Small intestine (tissue), 7 donors: ENCODE measurements around the gene MAL. TPM values are rescaled to one million over a fixed set of nuclear protein-coding genes. Genes with fewer than 3 reads are reported as not detected.

Experiments used
- DNase-seq, 2 donors: peaks; one replicate each; pipeline versions ENCODE4 v3.0.0 to v3.0.0-alpha.2; 2013
- FAIRE-seq: peaks from 2 replicates; lab custom pipeline; 2012; peaks lifted over from hg19 to GRCh38; lab: Jason Lieb, UNC
- H3K27ac ChIP-seq, 3 donors: one replicate each; pipeline ENCODE4 v1.5.1; 2013; ENCODE audit warnings: low read length in 2 of 3, mild to moderate bottlenecking in 2 of 3, control low read depth in 1 of 3, inconsistent platforms in 1 of 3, low read depth in 1 of 3, moderate library complexity in 1 of 3
- H3K27me3 ChIP-seq, 3 donors: one replicate each; pipeline ENCODE4 v1.6.1; 2013; ENCODE audit warnings: low read length in 3 of 3, inconsistent platforms in 1 of 3; ENCODE audit not compliant: control insufficient read depth in 3 of 3, insufficient read depth in 3 of 3
- H3K36me3 ChIP-seq, 3 donors: one replicate each; pipeline ENCODE4 v1.6.1; 2013; ENCODE audit warnings: low read length in 3 of 3, inconsistent platforms in 1 of 3, low read depth in 1 of 3, mild to moderate bottlenecking in 1 of 3, moderate library complexity in 1 of 3; ENCODE audit not compliant: control insufficient read depth in 3 of 3, insufficient read depth in 2 of 3
- H3K4me1 ChIP-seq, 3 donors: one replicate each; pipeline ENCODE4 v1.6.1; 2013; ENCODE audit warnings: low read length in 2 of 3, inconsistent platforms in 1 of 3, low read depth in 1 of 3, mild to moderate bottlenecking in 1 of 3, moderate library complexity in 1 of 3; ENCODE audit not compliant: control insufficient read depth in 3 of 3, insufficient read depth in 2 of 3
- H3K4me3 ChIP-seq, 3 donors: one replicate each; pipeline ENCODE4 v1.5.1; 2013; ENCODE audit warnings: low read length in 3 of 3, control low read depth in 1 of 3, inconsistent platforms in 1 of 3, low read depth in 1 of 3, mild to moderate bottlenecking in 1 of 3, moderate library complexity in 1 of 3
- H3K9me3 ChIP-seq, 2 donors: one replicate each; pipeline ENCODE4 v1.6.1; 2013; ENCODE audit warnings: low read depth in 1 of 2, low read length in 1 of 2; ENCODE audit not compliant: control insufficient read depth in 2 of 2, insufficient read depth in 1 of 2
- WGBS, 3 donors: extraction: QIAGEN DNeasy Blood & Tissue Kit; methylation state at CpG; one replicate each; pipeline ENCODE4 v1.1.7; 2013; 5-methylcytosine and 5-hydroxymethylcytosine counted together
- polyA plus RNA-seq, 4 donors: library from polyadenylated mRNA; stranded (reverse) in 3 of 4; unstranded in 1 of 4; fragments of 200-250 nt in 3 of 4; fragments of 120-200 nt in 1 of 4; gene quantifications; one replicate each; pipeline versions ENCODE4 v1.2.1 to v1.2.3, GENCODE V29; 2013
- donor health status: healthy with polysubstance abuse.
- donor health status: control.
- donor health status: control.
- donor health status: Bipolar disorder and iron deficiency.
- donor health status: healthy.

Gene MAL
- polyA plus RNA-seq, 4 donors: 0.15 to 3.8 (median 1.6) TPM

GRCh38 chr2:95073856-95074662 lies 48.6 kb downstream of the MAL start:
- FAIRE-seq: no peak
- H3K4me3 ChIP-seq: no peak overlapping the region
- peaks cover 0 to 35% (median 0%) of the 10 kb centered on the region in 3 donors for H3K27me3 ChIP-seq
- DNase-seq: no peak
- H3K36me3 ChIP-seq: no peaks in the 10 kb centered on the region
- 68 to 75% (median 72%) methylated on average over 18 of the region's 18 CpGs for WGBS, 3 donors
- H3K4me1 ChIP-seq: no peaks in the 10 kb centered on the region
- peak overlapping the region in 1 of 3 donors; percentile 54 for H3K27ac ChIP-seq
- H3K9me3 ChIP-seq: no peaks in the 10 kb centered on the region

- Histone ChIP-seq H3K4me1 (no peaks in the 10 kb centered on the region), H3K27me3 (peaks cover 0 to 39% (median 0%) of the 10 kb centered on the region in 3 donors), H3K4me3 (no peak overlapping the region), H3K27ac (no peak overlapping the region), H3K36me3 (no peaks in the 10 kb centered on the region), H3K9me3 (no peaks in the 10 kb centered on the region)
- FAIRE-seq: no peak
- no peak for DNase-seq
- 64 to 78% (median 70%) methylated on average over 15 of the region's 15 CpGs for WGBS, 3 donors
These were observed 49.3 kb downstream of the MAL start for GRCh38 chr2:95074663-95075439.

DNA sequence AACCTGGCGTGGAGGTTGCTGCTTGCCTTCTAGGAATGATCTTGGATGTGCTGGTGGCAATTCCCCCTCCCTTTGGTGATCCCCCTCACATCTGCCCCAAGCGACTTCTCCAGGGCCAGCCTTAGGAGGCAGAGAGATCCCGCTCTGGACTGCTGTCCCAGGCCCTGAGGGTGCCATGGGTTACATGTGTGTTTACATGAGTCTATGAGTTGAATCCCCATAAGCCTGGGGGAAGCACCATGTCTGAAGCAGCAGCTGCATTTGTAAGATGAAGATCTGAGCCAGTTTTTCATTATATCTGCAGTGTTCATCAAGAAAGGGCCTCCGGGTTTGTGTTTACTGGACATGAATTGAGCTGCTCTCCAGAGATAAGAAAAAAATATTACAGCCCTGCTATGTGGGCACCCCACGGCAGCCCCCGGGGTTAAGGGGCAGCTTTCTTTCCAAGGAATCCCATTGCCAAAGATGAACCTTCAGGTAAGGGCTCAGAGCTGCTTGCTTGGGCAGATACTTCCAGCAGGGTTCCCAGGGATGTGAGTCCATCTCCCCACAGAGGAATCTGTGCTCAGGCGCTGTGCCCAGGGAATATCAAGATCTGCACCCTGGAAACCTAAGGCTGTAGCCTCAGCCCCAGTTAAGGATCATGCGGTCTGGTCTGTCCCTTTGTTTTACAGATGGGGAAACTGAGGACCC lies 50.1 kb downstream of the MAL start:
- FAIRE-seq: no peak
- no peaks in the 10 kb centered on the region for H3K9me3 ChIP-seq
- no peaks in the 10 kb centered on the region for H3K36me3 ChIP-seq
- no peaks in the 10 kb centered on the region for H3K4me1 ChIP-seq
- 63 to 77% (median 72%) methylated on average over 8 of the region's 8 CpGs for WGBS, 3 donors
- no peak overlapping the region for H3K4me3 ChIP-seq
- peaks cover 0 to 39% (median 0%) of the 10 kb centered on the region in 3 donors for H3K27me3 ChIP-seq
- DNase-seq: no peak
- H3K27ac ChIP-seq: no peak overlapping the region

DNA sequence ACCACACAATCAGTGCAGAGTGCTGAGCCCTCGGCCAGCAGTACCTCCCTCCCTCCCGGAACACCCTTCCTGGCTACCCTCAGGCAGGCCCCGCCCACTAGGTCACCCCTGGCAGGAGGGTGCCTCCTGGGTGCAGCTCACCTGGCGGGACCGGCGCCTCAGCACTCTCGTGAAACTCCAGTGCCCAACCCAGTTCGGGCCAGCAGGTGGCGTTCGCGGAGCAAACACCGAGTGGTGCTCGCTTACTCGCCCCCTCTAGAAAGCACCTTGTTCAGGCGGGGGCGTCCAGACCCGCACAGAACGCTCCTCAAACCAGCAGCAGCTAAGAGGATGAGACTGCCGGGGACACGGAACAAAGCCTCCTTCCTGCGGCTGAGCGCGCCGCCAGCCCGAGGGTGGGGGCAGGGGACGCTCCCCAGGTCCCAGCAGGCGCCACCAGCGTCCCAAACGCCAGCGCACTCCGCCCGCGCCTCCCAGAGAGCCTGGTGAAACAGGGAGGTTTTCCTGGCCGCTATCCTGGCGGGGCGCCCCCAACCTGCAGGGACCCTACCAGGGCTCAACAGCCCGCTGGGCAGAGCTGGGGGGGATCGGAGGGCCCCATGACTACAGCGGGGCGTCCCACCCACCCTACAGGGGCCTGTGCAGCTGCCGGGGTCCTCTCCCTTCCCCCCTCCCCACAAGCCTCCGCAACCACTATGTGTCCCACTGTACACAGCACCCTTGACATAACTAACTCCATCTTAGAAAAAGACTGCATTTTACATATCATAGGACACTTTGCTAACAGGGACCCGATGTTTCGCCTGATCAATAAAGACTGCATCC lies 51.4 kb downstream of the MAL start:
- FAIRE-seq (no peak), DNase-seq (peak; percentile 78 to 86)
- no peak overlapping the region for H3K27ac ChIP-seq
- H3K36me3 ChIP-seq: no peaks in the 10 kb centered on the region
- H3K4me3 ChIP-seq: peak overlapping the region in 2 of 3 donors; percentile 35 to 42
- WGBS, 3 donors: 6 to 8% (median 6%) methylated on average over 39 to 44 of the region's 44 CpGs
- peaks cover 0 to 37% (median 0%) of the 10 kb centered on the region in 3 donors for H3K27me3 ChIP-seq
- H3K4me1 ChIP-seq: no peaks in the 10 kb centered on the region
- H3K9me3 ChIP-seq: no peaks in the 10 kb centered on the region

- Histone ChIP-seq H3K36me3 (no peaks in the 10 kb centered on the region), H3K9me3 (no peaks in the 10 kb centered on the region), H3K27me3 (peaks cover 0 to 32% (median 0%) of the 10 kb centered on the region in 3 donors), H3K4me3 (no peak overlapping the region), H3K27ac (no peak overlapping the region), H3K4me1 (no peaks in the 10 kb centered on the region)
- no peak for FAIRE-seq
- WGBS, 3 donors: 16 to 29% (median 24%) methylated on average over 3 of the region's 3 CpGs
- no peak for DNase-seq
These were observed 52.0 kb downstream of the MAL start for GRCh38 chr2:95077530-95077825.

DNA sequence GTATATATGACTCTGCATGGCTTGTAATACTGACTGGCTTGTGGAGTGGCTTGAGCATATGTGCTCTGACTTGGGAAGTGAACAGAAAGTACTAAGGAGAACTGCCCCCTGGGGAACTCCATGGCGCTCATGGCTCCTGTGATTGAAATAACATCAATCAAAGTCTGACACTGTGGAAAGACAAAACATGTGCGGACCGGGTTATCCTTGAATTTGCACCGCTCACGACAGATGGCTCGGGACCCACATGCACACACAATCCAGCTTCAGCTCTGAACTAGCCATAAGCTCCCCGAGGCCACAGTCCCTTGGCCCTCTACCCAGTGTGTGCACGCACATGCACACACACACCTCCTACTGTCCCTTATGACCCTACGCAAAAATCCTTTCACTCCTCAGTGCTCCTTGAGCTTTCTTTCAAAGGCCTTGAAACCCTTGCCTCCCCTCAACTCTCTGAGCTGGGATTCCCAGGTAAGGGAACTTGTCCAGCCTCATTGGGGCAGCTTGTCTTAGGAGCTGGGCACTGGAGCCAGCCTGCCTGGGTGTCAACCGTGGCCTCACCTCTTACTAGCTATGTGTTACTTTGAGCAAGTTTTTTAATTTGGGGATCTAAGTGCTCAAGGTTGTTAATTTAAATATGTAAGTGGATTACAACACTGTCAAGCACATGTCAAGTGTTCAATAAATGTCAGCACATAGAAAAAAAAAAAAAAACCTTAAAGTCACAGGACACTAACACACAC lies 52.5 kb downstream of the MAL start:
- FAIRE-seq (no peak), DNase-seq (no peak)
- H3K27me3 ChIP-seq: peaks cover 0 to 32% (median 0%) of the 10 kb centered on the region in 3 donors
- no peak overlapping the region for H3K4me3 ChIP-seq
- 71 to 87% (median 77%) methylated on average over 10 of the region's 10 CpGs for WGBS, 3 donors
- no peak overlapping the region for H3K27ac ChIP-seq
- no peaks in the 10 kb centered on the region for H3K36me3 ChIP-seq
- H3K9me3 ChIP-seq: no peaks in the 10 kb centered on the region
- no peaks in the 10 kb centered on the region for H3K4me1 ChIP-seq

DNA sequence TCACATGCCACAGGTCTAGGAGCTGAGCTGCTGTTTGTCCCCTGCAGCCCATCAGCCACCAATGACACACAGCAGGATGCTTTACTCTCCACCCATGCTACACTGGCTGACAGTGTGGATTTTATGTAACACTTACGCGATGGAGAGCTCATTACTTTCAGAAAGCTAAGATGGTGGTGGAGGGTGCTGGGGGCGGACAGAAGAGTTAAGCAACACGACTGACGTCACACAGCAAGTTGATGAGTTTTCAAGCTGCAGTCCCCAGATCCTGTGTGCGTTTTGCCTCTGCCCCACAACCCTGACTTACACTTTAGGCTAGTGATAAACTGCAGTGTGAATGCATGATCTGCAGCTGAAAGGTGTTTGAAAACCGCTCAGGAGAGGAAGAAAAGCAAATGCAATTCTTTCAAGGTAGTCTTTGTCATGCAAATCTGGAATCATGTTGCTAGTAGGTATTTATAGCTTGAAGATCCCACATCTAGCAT lies 53.7 kb downstream of the MAL start:
- no peak overlapping the region for H3K27ac ChIP-seq
- FAIRE-seq (no peak), DNase-seq (no peak)
- no peak overlapping the region for H3K4me3 ChIP-seq
- peaks cover 0 to 32% (median 0%) of the 10 kb centered on the region in 3 donors for H3K27me3 ChIP-seq
- H3K4me1 ChIP-seq: no peaks in the 10 kb centered on the region
- WGBS, 3 donors: 39 to 51% (median 41%) methylated on average over 7 of the region's 7 CpGs
- H3K36me3 ChIP-seq: no peaks in the 10 kb centered on the region
- no peaks in the 10 kb centered on the region for H3K9me3 ChIP-seq
